Liver (tissue), 9 donors: ENCODE measurements around the gene ADAR. TPM values are rescaled to one million over a fixed set of nuclear protein-coding genes. Genes with fewer than 3 reads are reported as not detected.

Experiments
- DNase-seq: peaks from one replicate; pipeline ENCODE4 v3.0.0-alpha.2; 2017; ENCODE audit warnings: low spot score
- H3K27ac ChIP-seq, 2 donors: one replicate each; pipeline ENCODE4 v1.7.0; 2013; ENCODE audit warnings: inconsistent platforms in 2 of 2, low read length in 2 of 2, control low read depth in 1 of 2, low read depth in 1 of 2, mild to moderate bottlenecking in 1 of 2
- H3K27me3 ChIP-seq, 4 donors: one replicate each; pipeline versions ENCODE4 v1.6.1 to v1.7.0; 2013; ENCODE audit warnings: low read length in 3 of 4, inconsistent platforms in 1 of 4, mild to moderate bottlenecking in 1 of 4, moderate library complexity in 1 of 4; ENCODE audit not compliant: control insufficient read depth in 4 of 4, insufficient read depth in 4 of 4
- H3K36me3 ChIP-seq, 4 donors: one replicate each; pipeline versions ENCODE4 v1.6.1 to v1.7.0; 2013; ENCODE audit warnings: low read length in 3 of 4, mild to moderate bottlenecking in 3 of 4, low read depth in 1 of 4, moderate library complexity in 1 of 4; ENCODE audit not compliant: control insufficient read depth in 4 of 4, insufficient read depth in 3 of 4
- H3K4me1 ChIP-seq, 4 donors: one replicate each; pipeline versions ENCODE4 v1.6.1 to v1.7.0; 2013; ENCODE audit warnings: low read length in 3 of 4, mild to moderate bottlenecking in 3 of 4, moderate library complexity in 1 of 4; ENCODE audit not compliant: control insufficient read depth in 4 of 4, insufficient read depth in 4 of 4
- H3K4me3 ChIP-seq, 3 donors: one replicate each; pipeline versions ENCODE4 v1.6.1 to v1.7.0; 2013; ENCODE audit warnings: low read length in 3 of 3, control low read depth in 1 of 3, low read depth in 1 of 3, mild to moderate bottlenecking in 1 of 3
- H3K9ac ChIP-seq, 2 donors: one replicate each; pipeline ENCODE4 v1.7.0; 2013; ENCODE audit warnings: low read length in 2 of 2, mild to moderate bottlenecking in 2 of 2, moderate library complexity in 2 of 2, control low read depth in 1 of 2, low read depth in 1 of 2
- H3K9me3 ChIP-seq, 4 donors: one replicate each; pipeline versions ENCODE4 v1.6.1 to v1.7.0; 2013; ENCODE audit warnings: low read length in 3 of 4; ENCODE audit not compliant: control insufficient read depth in 4 of 4
- ATF3 ChIP-seq: IDR thresholded peaks from 2 replicates; pipeline ENCODE4 v1.6.1; 2016; ENCODE audit warnings: antibody characterized with exemption
- EGR1 ChIP-seq, 2 donors: IDR thresholded peaks; 2 replicates each; pipeline ENCODE4 v1.6.1; 2016 to 2018; ENCODE audit warnings: antibody characterized with exemption in 2 of 2, low read depth in 2 of 2
- FOXA1 ChIP-seq: IDR thresholded peaks from 2 replicates; pipeline ENCODE4 v1.6.1; 2016; ENCODE audit warnings: antibody characterized with exemption
- FOXA2 ChIP-seq: IDR thresholded peaks from 2 replicates; pipeline ENCODE4 v1.6.1; 2016; ENCODE audit warnings: antibody characterized with exemption
- GABPA ChIP-seq, 2 donors: IDR thresholded peaks in 1 of 2; conservative IDR thresholded peaks in 1 of 2; 2 replicates each; pipeline ENCODE4 v1.6.1; 2016; ENCODE audit warnings: antibody characterized with exemption in 2 of 2, mild to moderate bottlenecking in 1 of 2, moderate library complexity in 1 of 2
- HNF4A ChIP-seq, 2 donors: conservative IDR thresholded peaks; 2 replicates each; pipeline ENCODE4 v1.6.1; 2016; ENCODE audit warnings: antibody characterized with exemption in 2 of 2, mild to moderate bottlenecking in 2 of 2
- HNF4G ChIP-seq: IDR thresholded peaks from 2 replicates; pipeline ENCODE4 v1.6.1; 2016; ENCODE audit warnings: antibody characterized with exemption
- JUND ChIP-seq, 2 donors: IDR thresholded peaks; 2 replicates each; pipeline ENCODE4 v1.6.1; 2016; ENCODE audit warnings: antibody characterized with exemption in 2 of 2
- MAX ChIP-seq: IDR thresholded peaks from 2 replicates; pipeline ENCODE4 v1.6.1; 2016; ENCODE audit warnings: antibody characterized with exemption
- NR2F2 ChIP-seq: IDR thresholded peaks from 2 replicates; pipeline ENCODE4 v1.6.1; 2016; ENCODE audit warnings: antibody characterized with exemption
- RAD21 ChIP-seq, 2 donors: IDR thresholded peaks; 2 replicates each; pipeline ENCODE4 v1.6.1; 2016; ENCODE audit warnings: antibody characterized with exemption in 2 of 2, mild to moderate bottlenecking in 2 of 2
- REST ChIP-seq: IDR thresholded peaks from 2 replicates; pipeline ENCODE4 v1.6.1; 2016; ENCODE audit warnings: antibody characterized with exemption, mild to moderate bottlenecking
- RXRA ChIP-seq, 2 donors: IDR thresholded peaks; 2 replicates each; pipeline ENCODE4 v1.6.1; 2017 to 2018; ENCODE audit warnings: antibody characterized with exemption in 2 of 2, mild to moderate bottlenecking in 1 of 2
- SP1 ChIP-seq: IDR thresholded peaks from 2 replicates; pipeline ENCODE4 v1.6.1; 2018; ENCODE audit warnings: antibody characterized with exemption, mild to moderate bottlenecking
- TAF1 ChIP-seq: conservative IDR thresholded peaks from 2 replicates; pipeline ENCODE4 v1.6.1; 2016; ENCODE audit warnings: antibody characterized with exemption, mild to moderate bottlenecking
- YY1 ChIP-seq: IDR thresholded peaks from 2 replicates; pipeline ENCODE4 v1.6.1; 2016; ENCODE audit warnings: antibody characterized with exemption, mild to moderate bottlenecking
- ZBTB33 ChIP-seq: IDR thresholded peaks from 2 replicates; pipeline ENCODE4 v1.6.1; 2016; ENCODE audit warnings: antibody characterized with exemption
- WGBS: extraction: QIAGEN DNeasy Blood & Tissue Kit; methylation state at CpG from one replicate; pipeline ENCODE4 v1.1.7; 2013; 5-methylcytosine and 5-hydroxymethylcytosine counted together
- polyA plus RNA-seq, 2 donors: library from polyadenylated mRNA; stranded (reverse) in 1 of 2; unstranded in 1 of 2; fragments of 200-250 nt in 1 of 2; fragments of >200 nt in 1 of 2; fragmentation: Nextera tagmentation in 1 of 2; extraction: Ambion mirVana in 1 of 2; gene quantifications; one replicate each; pipeline versions ENCODE4 v1.2.1 to v1.2.3, GENCODE V29; 2013 to 2015
- total RNA-seq, 2 donors: library from RNA; depleted of rRNA; stranded (reverse); fragments of >200 nt; gene quantifications; one replicate each; pipeline ENCODE4 v1.2.3, GENCODE V29; 2014
- donor health status: healthy.
- donor health status: healthy.
- donor health status: healthy.
- donor health status: healthy.
- donor health status: healthy.

Gene ADAR
- total and polyA plus RNA-seq, 4 donors, result 39.3 to 76.1 (median 51.1) TPM

GRCh38 chr1:154608397-154609270 is 648 bp upstream of the ADAR start:
- TF ChIP-seq ATF3 (peak; percentile 38), YY1 (peak; percentile 83), SP1 (peak; percentile 5), ZBTB33 (no peak), HNF4A (conservative IDR thresholded peaks at IDR 0.05) (peak; percentile 14 to 63), JUND (IDR thresholded peaks at IDR 0.05) (peak in 1 of 2 donors; percentile 14), GABPA (IDR thresholded peaks at IDR 0.05 in 1 of 2, conservative IDR thresholded peaks at IDR 0.05 in 1 of 2) (no peak), TAF1 (peak; percentile 56), EGR1 (IDR thresholded peaks at IDR 0.05; ENCODE audit: low read depth in 2 of 2) (no peak), NR2F2 (peak; percentile 1), REST (peak; percentile 13), RXRA (IDR thresholded peaks at IDR 0.05) (no peak)
- no peaks in the 10 kb centered on the region for H3K27me3 ChIP-seq
- peak overlapping the region; percentile 70 to 88 for H3K9ac ChIP-seq
- no peaks in the 10 kb centered on the region for H3K36me3 ChIP-seq
- H3K4me1 ChIP-seq, result peaks cover 1 to 30% (median 19%) of the 10 kb centered on the region in 4 donors
- peak overlapping the region; percentile 97 to 98 for H3K27ac ChIP-seq
- DNase-seq, result peak; percentile 50
- WGBS, result 4% methylated on average over 37 of the region's 37 CpGs
- peak overlapping the region; percentile 75 to 100 (median 90) for H3K4me3 ChIP-seq
- H3K9me3 ChIP-seq, result no peaks in the 10 kb centered on the region

- Histone ChIP-seq H3K36me3 (peaks cover 0 to 5% (median 2%) of the 10 kb centered on the region in 4 donors), H3K4me1 (peaks cover 1 to 40% (median 20%) of the 10 kb centered on the region in 4 donors), H3K9ac (peak overlapping the region; percentile 88 to 96), H3K27ac (peak overlapping the region; percentile 97 to 98), H3K9me3 (no peaks in the 10 kb centered on the region), H3K27me3 (no peaks in the 10 kb centered on the region), H3K4me3 (peak overlapping the region; percentile 75 to 100 (median 90))
- DNase-seq, result peak; percentile 47
- 4% methylated on average over 11 of the region's 11 CpGs for WGBS
- TF ChIP-seq MAX (no peak), YY1 (no peak), RXRA (IDR thresholded peaks at IDR 0.05) (peak in 1 of 2 donors; percentile 36), REST (no peak), GABPA (IDR thresholded peaks at IDR 0.05 in 1 of 2, conservative IDR thresholded peaks at IDR 0.05 in 1 of 2) (no peak), HNF4G (no peak), ZBTB33 (no peak), NR2F2 (no peak), EGR1 (IDR thresholded peaks at IDR 0.05; ENCODE audit: low read depth in 2 of 2) (no peak), HNF4A (conservative IDR thresholded peaks at IDR 0.05) (peak in 1 of 2 donors; percentile 25), ATF3 (no peak), FOXA1 (no peak), TAF1 (no peak), JUND (IDR thresholded peaks at IDR 0.05) (no peak), RAD21 (IDR thresholded peaks at IDR 0.05) (peak in 1 of 2 donors; percentile 5), FOXA2 (no peak)
These were observed 829 bp downstream of the ADAR start for GRCh38 chr1:154607106-154607608.
